A673 (cell line): Measurements from ENCODE around the gene ASTN2. TPM values are rescaled to one million over a fixed set of nuclear protein-coding genes. Genes with fewer than 3 reads are reported as not detected.

Experiments used
- BruUV-seq: library from RNA; stranded (reverse); fragments of 400-500 nt; replicated peaks from 2 replicates; lab custom pipeline; 2021; lab: Mats Ljungman, UMichigan
- CTCF ChIA-PET: fragments of 300-600 bp; sonication (Branson Sonifier 250); formaldehyde crosslinking; loops from one replicate; lab custom pipeline; 2022; ENCODE audit warnings: antibody characterized with exemption; lab: Charles Lee
- POLR2A ChIA-PET: fragments of 300-600 bp; sonication (Branson Sonifier 250); formaldehyde crosslinking; loops from one replicate; lab custom pipeline; 2022; ENCODE audit warnings: antibody characterized with exemption; ENCODE audit not compliant: low non-redundant PET; lab: Charles Lee
- DNase-seq: peaks from one replicate; pipeline ENCODE4 v3.0.0-alpha.2; 2015; ENCODE audit warnings: low spot score
- H3K27ac ChIP-seq: fragments of 200-600 bp; sonication (generic); 2 replicates; pipeline ENCODE4 v1.5.1; 2016; ENCODE audit warnings: mixed run types, low read depth, mild to moderate bottlenecking, mixed read lengths, antibody characterized with exemption, low read length; ENCODE audit not compliant: poor library complexity, severe bottlenecking
- H3K27me3 ChIP-seq: fragments of 200-600 bp; sonication (generic); replicated peaks from 2 replicates; pipeline ENCODE4 v1.6.1; 2017; ENCODE audit warnings: mixed run types, low read depth, mild to moderate bottlenecking, mixed read lengths, antibody characterized with exemption, low read length; ENCODE audit not compliant: insufficient read depth, poor library complexity
- H3K36me3 ChIP-seq: fragments of 200-600 bp; sonication (generic); 2 replicates; pipeline ENCODE4 v1.6.1; 2016; ENCODE audit warnings: mixed run types, mild to moderate bottlenecking, mixed read lengths, antibody characterized with exemption, low read length; ENCODE audit not compliant: insufficient read depth, poor library complexity, severe bottlenecking
- H3K4me1 ChIP-seq: fragments of 200-600 bp; sonication (generic); 2 replicates; pipeline ENCODE4 v1.6.1; 2017; ENCODE audit warnings: mixed run types, mild to moderate bottlenecking, mixed read lengths, antibody characterized with exemption, low read length; ENCODE audit not compliant: insufficient read depth, poor library complexity, severe bottlenecking
- H3K4me3 ChIP-seq: fragments of 200-600 bp; sonication (generic); 2 replicates; pipeline ENCODE4 v1.5.1; 2016; ENCODE audit warnings: low read depth, mixed run types, mild to moderate bottlenecking, mixed read lengths, low read length; ENCODE audit not compliant: poor library complexity, severe bottlenecking
- H3K9me3 ChIP-seq: fragments of 200-600 bp; sonication (generic); 2 replicates; pipeline ENCODE4 v1.6.1; 2016; ENCODE audit warnings: mixed run types, low read depth, mild to moderate bottlenecking, mixed read lengths, antibody characterized with exemption, low read length; ENCODE audit not compliant: poor library complexity, severe bottlenecking
- EZH2 ChIP-seq: fragments of 200-600 bp; sonication (generic); IDR thresholded peaks from 2 replicates; pipeline ENCODE4 v1.6.1; 2017; ENCODE audit warnings: borderline replicate concordance, low read depth, mild to moderate bottlenecking, mixed read lengths, antibody characterized with exemption, low read length; ENCODE audit not compliant: poor library complexity, severe bottlenecking
- intact Hi-C: fragments of 100-400 bp; cut with micrococcal nuclease; formaldehyde crosslinking; loops from one replicate; pipeline ENCODE4 v1.10.0; 2022; ENCODE audit not compliant: unreplicated experiment
- total RNA-seq: library from RNA; stranded (reverse); gene quantifications from 2 replicates; pipeline ENCODE4 v1.2.3, GENCODE V29; 2021
- TF ChIP-seq, protein P1 (sequence below): fragments of 300-800, 200-600 bp; sonication (generic); conservative IDR thresholded peaks from 2 replicates; pipeline ENCODE4 v1.5.1; 2017; ENCODE audit warnings: low read depth, mild to moderate bottlenecking, antibody characterized with exemption, low read length, moderate library complexity, mixed read lengths

The ASTN2 gene
- total RNA-seq, 1 experiment from 2014 or later, result 3.4 TPM

DNA sequence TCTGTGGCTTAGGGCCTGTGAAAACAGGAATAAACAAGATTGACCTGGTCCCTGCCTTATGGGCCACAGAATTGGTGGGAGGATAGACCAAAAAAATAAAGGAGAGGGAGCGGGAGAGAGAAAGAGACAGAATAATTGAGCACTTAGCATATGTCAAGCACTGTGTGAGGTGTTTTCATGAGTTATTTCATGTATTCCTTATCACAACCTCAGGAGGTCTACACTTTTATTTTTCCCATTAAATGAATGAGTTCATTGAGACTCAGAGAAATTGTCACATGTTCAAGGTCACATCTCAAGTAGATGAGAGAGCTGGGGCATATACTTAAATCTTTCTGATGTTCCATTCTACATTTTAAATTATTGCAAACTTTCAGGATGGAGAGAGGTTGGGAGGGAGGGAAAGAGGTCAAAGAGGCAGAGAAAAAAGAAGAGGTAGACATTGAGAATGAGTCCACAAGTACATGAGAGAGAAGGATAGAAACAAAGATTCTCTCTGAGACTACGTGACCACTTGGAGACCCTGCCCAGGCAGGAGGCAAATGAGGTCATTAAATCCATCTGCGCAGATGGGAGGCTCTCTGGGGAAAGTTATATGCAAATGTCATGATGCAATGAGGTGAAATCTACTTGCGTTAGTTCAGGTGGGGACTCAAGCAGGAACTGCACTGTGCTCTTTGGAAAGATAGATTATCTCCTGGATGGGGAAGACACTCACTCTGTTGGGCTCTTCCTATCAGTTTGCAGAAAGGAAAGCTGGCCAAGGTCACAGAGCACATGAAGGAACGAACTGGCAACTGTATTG, 1019.8 kb downstream of the ASTN2 start:
- no peaks in the 10 kb centered on the region for H3K27me3 ChIP-seq
- peaks cover 78% of the 10 kb centered on the region for H3K36me3 ChIP-seq
- TF ChIP-seq, protein P1, sequence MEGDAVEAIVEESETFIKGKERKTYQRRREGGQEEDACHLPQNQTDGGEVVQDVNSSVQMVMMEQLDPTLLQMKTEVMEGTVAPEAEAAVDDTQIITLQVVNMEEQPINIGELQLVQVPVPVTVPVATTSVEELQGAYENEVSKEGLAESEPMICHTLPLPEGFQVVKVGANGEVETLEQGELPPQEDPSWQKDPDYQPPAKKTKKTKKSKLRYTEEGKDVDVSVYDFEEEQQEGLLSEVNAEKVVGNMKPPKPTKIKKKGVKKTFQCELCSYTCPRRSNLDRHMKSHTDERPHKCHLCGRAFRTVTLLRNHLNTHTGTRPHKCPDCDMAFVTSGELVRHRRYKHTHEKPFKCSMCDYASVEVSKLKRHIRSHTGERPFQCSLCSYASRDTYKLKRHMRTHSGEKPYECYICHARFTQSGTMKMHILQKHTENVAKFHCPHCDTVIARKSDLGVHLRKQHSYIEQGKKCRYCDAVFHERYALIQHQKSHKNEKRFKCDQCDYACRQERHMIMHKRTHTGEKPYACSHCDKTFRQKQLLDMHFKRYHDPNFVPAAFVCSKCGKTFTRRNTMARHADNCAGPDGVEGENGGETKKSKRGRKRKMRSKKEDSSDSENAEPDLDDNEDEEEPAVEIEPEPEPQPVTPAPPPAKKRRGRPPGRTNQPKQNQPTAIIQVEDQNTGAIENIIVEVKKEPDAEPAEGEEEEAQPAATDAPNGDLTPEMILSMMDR, result no peak
- no TSS peak for BruUV-seq
- DNase-seq, result peak; percentile 45
- H3K4me1 ChIP-seq, result peaks cover 8% of the 10 kb centered on the region
- intact Hi-C loops, result no loop called here
- ChIA-PET CTCF (no interaction called here), POLR2A (no interaction called here)
- H3K9me3 ChIP-seq, result no peaks in the 10 kb centered on the region
- H3K4me3 ChIP-seq, result no peak overlapping the region
- H3K27ac ChIP-seq, result peak overlapping the region; percentile 49

DNA sequence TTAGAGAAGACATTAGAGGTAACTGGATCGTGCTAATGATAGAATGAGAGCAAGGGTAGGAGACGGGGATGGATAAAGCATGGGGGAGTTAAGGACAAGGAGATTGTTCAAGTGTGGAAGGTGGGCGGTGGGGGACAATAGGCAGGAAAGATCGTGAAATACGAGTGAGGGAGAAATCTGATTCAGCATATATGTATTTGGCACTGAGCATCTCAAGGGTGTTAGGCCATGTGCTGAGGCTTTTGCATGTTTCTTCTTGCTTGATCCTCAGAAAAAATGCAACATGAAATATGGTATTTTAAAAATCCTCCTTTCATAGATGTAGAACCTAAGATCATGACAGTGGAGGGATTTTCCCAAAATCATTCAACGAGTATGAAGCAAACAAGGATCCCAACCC, 1020.8 kb downstream of the ASTN2 start:
- intact Hi-C loops, result no loop called here
- peaks cover 85% of the 10 kb centered on the region for H3K36me3 ChIP-seq
- H3K9me3 ChIP-seq, result no peaks in the 10 kb centered on the region
- H3K27me3 ChIP-seq, result no peaks in the 10 kb centered on the region
- no peak for DNase-seq
- H3K27ac ChIP-seq, result peak overlapping the region; percentile 49
- POLR2A ChIA-PET, result no interaction called here
- CTCF ChIA-PET, result no interaction called here
- TF ChIP-seq EZH2, result no peak
- TF ChIP-seq, protein P1, result no peak
- H3K4me3 ChIP-seq, result no peak overlapping the region
- peaks cover 8% of the 10 kb centered on the region for H3K4me1 ChIP-seq
- BruUV-seq, result no TSS peak

DNA sequence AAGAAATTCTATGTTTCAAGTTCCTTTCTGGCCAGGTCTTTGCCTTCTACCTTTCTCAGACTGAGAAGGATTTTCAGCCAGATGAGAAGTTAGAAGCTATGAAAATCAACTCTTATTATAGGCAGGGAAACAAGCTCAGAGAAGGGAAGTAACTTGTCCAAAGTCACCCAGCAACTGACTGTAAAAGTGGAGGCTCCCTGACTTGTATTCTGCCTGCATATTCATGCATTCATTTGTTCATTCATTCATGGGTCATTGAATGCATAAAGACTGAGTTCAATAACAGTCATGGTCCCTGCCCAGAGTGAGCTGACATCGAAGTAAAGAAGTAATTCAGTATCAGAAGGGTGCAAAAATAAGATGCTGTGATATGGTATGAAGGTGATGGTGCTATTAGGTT, 1021.7 kb downstream of the ASTN2 start:
- H3K27me3 ChIP-seq, result no peaks in the 10 kb centered on the region
- intact Hi-C loops, result no loop called here
- ChIA-PET CTCF (no interaction called here), POLR2A (no interaction called here)
- no peaks in the 10 kb centered on the region for H3K9me3 ChIP-seq
- H3K4me3 ChIP-seq, result no peak overlapping the region
- peaks cover 85% of the 10 kb centered on the region for H3K36me3 ChIP-seq
- TF ChIP-seq, protein P1, result no peak
- no peak for TF ChIP-seq EZH2
- peaks cover 8% of the 10 kb centered on the region for H3K4me1 ChIP-seq
- no TSS peak for BruUV-seq
- H3K27ac ChIP-seq, result no peak overlapping the region
- DNase-seq, result no peak
